OCI-LY1 (cell line): ENCODE measurements around the gene NCAPG2.

Source experiments
- H2AFZ ChIP-seq: fragments of 200-600 bp; sonication (generic), shearing (Covaris generic); 2 replicates; pipeline ENCODE4 v1.6.0; 2014; ENCODE audit warnings: antibody characterized with exemption, mild to moderate bottlenecking, low read length
- H3F3A ChIP-seq: fragments of 200-600 bp; sonication (generic), shearing (Covaris generic); 2 replicates; pipeline ENCODE4 v1.6.0; 2014; ENCODE audit warnings: mild to moderate bottlenecking, antibody characterized with exemption, low read length, moderate library complexity; ENCODE audit not compliant: insufficient read depth
- H3K27ac ChIP-seq: fragments of 200-600 bp; sonication (generic); 2 replicates; pipeline ENCODE4 v1.5.1; 2014; ENCODE audit warnings: low read length, mixed run types, mild to moderate bottlenecking, low read depth; ENCODE audit not compliant: poor library complexity, severe bottlenecking
- H3K27me3 ChIP-seq: fragments of 200-600 bp; sonication (generic); 2 replicates; pipeline ENCODE4 v1.6.0; 2014; ENCODE audit warnings: antibody characterized with exemption, mild to moderate bottlenecking, low read length, moderate library complexity; ENCODE audit not compliant: insufficient read depth
- H3K36me3 ChIP-seq: fragments of 200-600 bp; sonication (generic); 2 replicates; pipeline ENCODE4 v1.6.1; 2014; ENCODE audit warnings: mild to moderate bottlenecking, antibody characterized with exemption, low read length, moderate library complexity, mixed read lengths; ENCODE audit not compliant: insufficient read depth
- H3K4me1 ChIP-seq: fragments of 200-600 bp; sonication (generic); 2 replicates; pipeline ENCODE4 v1.5.1; 2014; ENCODE audit warnings: mild to moderate bottlenecking, low read length, moderate library complexity; ENCODE audit not compliant: insufficient read depth, severe bottlenecking
- H3K4me2 ChIP-seq: fragments of 200-600 bp; sonication (generic), shearing (Covaris generic); 2 replicates; pipeline ENCODE4 v1.6.1; 2014; ENCODE audit warnings: low read length
- H3K4me3 ChIP-seq: fragments of 200-600 bp; sonication (generic); 2 replicates; pipeline ENCODE4 v1.5.1; 2014; ENCODE audit warnings: low read length, low read depth, mild to moderate bottlenecking, mixed read lengths; ENCODE audit not compliant: poor library complexity, severe bottlenecking
- H3K79me2 ChIP-seq: fragments of 200-600 bp; shearing (Covaris generic); 2 replicates; pipeline ENCODE4 v1.6.1; 2016; ENCODE audit warnings: mixed run types, low read length, mixed read lengths; ENCODE audit not compliant: insufficient read depth
- H3K9ac ChIP-seq: fragments of 200-600 bp; sonication (generic), shearing (Covaris generic); 2 replicates; pipeline ENCODE4 v1.6.1; 2014; ENCODE audit warnings: mild to moderate bottlenecking, low read length, mixed read lengths
- H3K9me2 ChIP-seq: fragments of 200-600 bp; sonication (generic), shearing (Covaris generic); 2 replicates; pipeline ENCODE4 v1.6.1; 2014; ENCODE audit warnings: low read depth, mild to moderate bottlenecking, low read length, mixed read lengths
- H3K9me3 ChIP-seq: fragments of 200-600 bp; shearing (Covaris generic); 2 replicates; pipeline ENCODE4 v1.6.1; 2014; ENCODE audit warnings: low read length, mixed read lengths
- H4K20me1 ChIP-seq: fragments of 200-600 bp; sonication (generic), shearing (Covaris generic); 2 replicates; pipeline ENCODE4 v1.6.0; 2016; ENCODE audit warnings: mild to moderate bottlenecking, low read length; ENCODE audit not compliant: insufficient read depth
- EZH2 ChIP-seq: fragments of 200-600 bp; sonication (generic), shearing (Covaris generic); IDR thresholded peaks from 2 replicates; pipeline ENCODE4 v1.8.0; 2017; ENCODE audit warnings: borderline replicate concordance, mixed run types, mild to moderate bottlenecking, antibody characterized with exemption, low read length, moderate library complexity, mixed read lengths
- TF ChIP-seq, protein P1 (sequence below): fragments of 200-600 bp; sonication (generic), shearing (Covaris generic); IDR thresholded peaks from 2 replicates; pipeline ENCODE4 v1.5.1; 2017; ENCODE audit warnings: mild to moderate bottlenecking, antibody characterized with exemption, low read length, moderate library complexity, mixed read lengths

The NCAPG2 gene

DNA sequence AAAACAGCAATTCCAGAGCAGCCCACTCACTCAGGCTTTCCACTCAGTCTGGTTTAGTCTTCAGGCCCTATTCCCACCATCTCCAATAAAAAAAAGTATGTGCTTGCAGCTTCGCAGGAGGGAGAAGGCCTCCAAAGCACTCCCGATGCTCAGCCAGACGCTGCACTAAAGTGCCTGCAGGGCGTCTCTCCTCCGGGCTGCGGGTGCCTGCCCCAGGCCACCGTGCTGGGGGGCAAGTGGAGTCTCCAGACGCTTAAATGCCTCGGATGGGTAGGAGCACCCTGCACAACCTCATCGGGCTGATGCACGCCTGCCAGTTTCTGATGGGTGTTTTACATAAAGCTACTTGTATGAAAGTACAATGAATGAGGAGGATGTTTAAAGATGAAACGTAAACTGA, 31.3 kb upstream of the NCAPG2 start:
- no peaks in the 10 kb centered on the region for H3K9me2 ChIP-seq
- no peaks in the 10 kb centered on the region for H3F3A ChIP-seq
- no peaks in the 10 kb centered on the region for H3K27me3 ChIP-seq
- H3K79me2 ChIP-seq: no peaks in the 10 kb centered on the region
- H4K20me1 ChIP-seq: no peaks in the 10 kb centered on the region
- peaks cover 9% of the 10 kb centered on the region for H3K36me3 ChIP-seq
- no peak overlapping the region for H3K4me3 ChIP-seq
- H3K9me3 ChIP-seq: no peaks in the 10 kb centered on the region
- no peaks in the 10 kb centered on the region for H3K4me1 ChIP-seq
- H3K4me2 ChIP-seq: no peak overlapping the region
- TF ChIP-seq, protein P1, sequence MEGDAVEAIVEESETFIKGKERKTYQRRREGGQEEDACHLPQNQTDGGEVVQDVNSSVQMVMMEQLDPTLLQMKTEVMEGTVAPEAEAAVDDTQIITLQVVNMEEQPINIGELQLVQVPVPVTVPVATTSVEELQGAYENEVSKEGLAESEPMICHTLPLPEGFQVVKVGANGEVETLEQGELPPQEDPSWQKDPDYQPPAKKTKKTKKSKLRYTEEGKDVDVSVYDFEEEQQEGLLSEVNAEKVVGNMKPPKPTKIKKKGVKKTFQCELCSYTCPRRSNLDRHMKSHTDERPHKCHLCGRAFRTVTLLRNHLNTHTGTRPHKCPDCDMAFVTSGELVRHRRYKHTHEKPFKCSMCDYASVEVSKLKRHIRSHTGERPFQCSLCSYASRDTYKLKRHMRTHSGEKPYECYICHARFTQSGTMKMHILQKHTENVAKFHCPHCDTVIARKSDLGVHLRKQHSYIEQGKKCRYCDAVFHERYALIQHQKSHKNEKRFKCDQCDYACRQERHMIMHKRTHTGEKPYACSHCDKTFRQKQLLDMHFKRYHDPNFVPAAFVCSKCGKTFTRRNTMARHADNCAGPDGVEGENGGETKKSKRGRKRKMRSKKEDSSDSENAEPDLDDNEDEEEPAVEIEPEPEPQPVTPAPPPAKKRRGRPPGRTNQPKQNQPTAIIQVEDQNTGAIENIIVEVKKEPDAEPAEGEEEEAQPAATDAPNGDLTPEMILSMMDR: no peak
- TF ChIP-seq EZH2: no peak
- H3K27ac ChIP-seq: no peak overlapping the region
- no peak overlapping the region for H3K9ac ChIP-seq
- H2AFZ ChIP-seq: no peak overlapping the region

DNA sequence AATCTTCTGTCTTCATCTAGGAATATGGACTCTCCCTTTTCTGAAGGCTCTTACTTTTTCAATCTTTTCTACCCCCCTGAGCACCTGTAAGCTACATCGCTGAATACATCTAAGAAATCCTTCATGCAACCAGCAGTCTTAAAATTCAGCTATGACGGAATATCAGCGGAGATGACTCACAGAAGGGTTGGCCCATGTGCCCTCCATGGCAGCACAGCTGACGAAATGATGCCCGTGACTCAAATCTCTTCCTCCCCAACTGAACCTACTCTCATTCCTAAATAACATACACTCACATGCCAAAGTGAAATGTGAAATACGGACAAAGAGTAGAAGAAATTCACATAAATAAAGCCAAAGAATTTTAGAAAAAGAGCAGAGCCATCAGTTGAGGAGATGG, 30.3 kb upstream of the NCAPG2 start:
- H3K9me3 ChIP-seq: no peaks in the 10 kb centered on the region
- H3K4me3 ChIP-seq: no peak overlapping the region
- no peaks in the 10 kb centered on the region for H3K9me2 ChIP-seq
- H3K36me3 ChIP-seq: peaks cover 4% of the 10 kb centered on the region; the same call in 1 of the 2 replicates
- no peak overlapping the region for H3K4me2 ChIP-seq
- TF ChIP-seq, protein P1: no peak
- no peak for TF ChIP-seq EZH2
- no peaks in the 10 kb centered on the region for H3F3A ChIP-seq
- H3K27me3 ChIP-seq: no peaks in the 10 kb centered on the region
- H2AFZ ChIP-seq: no peak overlapping the region
- H3K4me1 ChIP-seq: no peaks in the 10 kb centered on the region
- no peak overlapping the region for H3K9ac ChIP-seq
- no peaks in the 10 kb centered on the region for H4K20me1 ChIP-seq
- H3K27ac ChIP-seq: no peak overlapping the region
- H3K79me2 ChIP-seq: no peaks in the 10 kb centered on the region

DNA sequence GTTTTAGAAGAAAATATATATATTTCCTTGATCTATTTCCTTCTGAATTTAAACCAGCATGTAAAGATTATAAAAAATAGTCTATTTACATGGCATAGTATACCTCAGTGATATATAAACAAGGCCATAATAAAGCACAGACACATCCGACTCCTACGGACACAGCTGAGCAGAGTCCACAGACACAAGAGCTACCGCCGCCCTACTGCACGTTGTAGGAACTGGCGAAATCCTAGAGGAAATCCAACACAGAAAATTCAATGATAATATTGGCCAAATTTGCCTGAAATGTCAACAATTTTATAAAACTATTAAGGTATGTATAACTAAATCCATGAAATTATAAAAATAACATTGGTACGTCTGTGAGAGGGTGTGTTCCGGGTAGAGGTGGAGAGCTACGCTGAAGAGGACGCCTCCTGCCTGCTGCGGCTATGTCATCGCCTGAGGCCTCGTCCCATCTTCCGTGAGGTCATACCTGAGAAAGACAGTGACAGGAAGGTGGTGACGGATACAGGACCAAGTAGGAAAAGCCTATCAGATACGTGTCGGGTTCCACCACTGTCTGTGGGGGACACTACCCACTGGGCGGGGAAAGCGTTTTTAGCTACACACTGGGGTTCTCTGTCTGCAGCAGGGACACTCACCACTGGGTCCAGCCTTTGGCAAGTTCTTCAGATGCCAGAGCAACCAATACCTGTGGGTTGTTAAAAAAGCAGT, 29.3 kb upstream of the NCAPG2 start:
- H3K9me3 ChIP-seq: no peaks in the 10 kb centered on the region
- no peaks in the 10 kb centered on the region for H3K79me2 ChIP-seq
- H3K36me3 ChIP-seq: peaks cover 4% of the 10 kb centered on the region; the same call in 1 of the 2 replicates
- no peaks in the 10 kb centered on the region for H3K9me2 ChIP-seq
- TF ChIP-seq, protein P1: no peak
- no peak for TF ChIP-seq EZH2
- no peak overlapping the region for H3K27ac ChIP-seq
- H3K4me1 ChIP-seq: no peaks in the 10 kb centered on the region
- H3K4me3 ChIP-seq: no peak overlapping the region
- H3F3A ChIP-seq: no peaks in the 10 kb centered on the region
- no peak overlapping the region for H3K4me2 ChIP-seq
- no peaks in the 10 kb centered on the region for H4K20me1 ChIP-seq
- H3K9ac ChIP-seq: no peak overlapping the region
- H3K27me3 ChIP-seq: no peaks in the 10 kb centered on the region
- no peak overlapping the region for H2AFZ ChIP-seq
